Measurements from ENCODE around the gene LAMA4.

Gene LAMA4

GRCh38 chr6:112128208-112128607 lies 126.2 kb downstream of the LAMA4 start:
- no peaks in the 10 kb centered on the region for H3K27me3 ChIP-seq
- no peaks in the 10 kb centered on the region for H3K36me3 ChIP-seq
- no peak overlapping the region for H3K4me3 ChIP-seq (ENCODE audit: low read depth, low read length)
- no peak for DNase-seq
- no peaks in the 10 kb centered on the region for H3K9me3 ChIP-seq
- H3K4me1 ChIP-seq: no peaks in the 10 kb centered on the region; the same call in 1 of the 2 replicates
- TF ChIP-seq CTCF (IDR thresholded peaks at IDR 0.05; ENCODE audit: low read depth, low read length): no peak

GRCh38 chr6:112123982-112124381 lies 130.4 kb downstream of the LAMA4 start:
- TF ChIP-seq CTCF (IDR thresholded peaks at IDR 0.05; ENCODE audit: low read depth, low read length): no peak

GRCh38 chr6:112122756-112123155 lies 131.6 kb downstream of the LAMA4 start:
- Histone ChIP-seq H3K27me3 (no peaks in the 10 kb centered on the region), H3K4me3 (ENCODE audit: low read depth, low read length) (no peak overlapping the region), H3K36me3 (no peaks in the 10 kb centered on the region), H3K9me3 (no peaks in the 10 kb centered on the region), H3K4me1 (peaks cover 7% of the 10 kb centered on the region)
- DNase-seq: no peak
- no peak for TF ChIP-seq CTCF (IDR thresholded peaks at IDR 0.05; ENCODE audit: low read depth, low read length)

More at GRCh38 chr6:112123982-112124381, 130.4 kb downstream of the LAMA4 start:
- no peak for DNase-seq
- Histone ChIP-seq H3K9me3 (no peaks in the 10 kb centered on the region), H3K4me1 (peaks cover 7% of the 10 kb centered on the region), H3K4me3 (ENCODE audit: low read depth, low read length) (no peak overlapping the region), H3K27me3 (no peaks in the 10 kb centered on the region), H3K36me3 (no peaks in the 10 kb centered on the region)

GRCh38 chr6:112118034-112118433 lies 136.3 kb downstream of the LAMA4 start:
- Histone ChIP-seq H3K4me3 (ENCODE audit: low read depth, low read length) (no peak overlapping the region), H3K4me1 (peaks cover 7% of the 10 kb centered on the region), H3K36me3 (0 out of 2 replicates have a peak, but pooled peaks cover 4% of the 10 kb centered on the region), H3K27me3 (no peaks in the 10 kb centered on the region), H3K9me3 (no peaks in the 10 kb centered on the region)
- no peak for DNase-seq
- TF ChIP-seq CTCF (IDR thresholded peaks at IDR 0.05; ENCODE audit: low read depth, low read length): no peak

- TF ChIP-seq CTCF (IDR thresholded peaks at IDR 0.05; ENCODE audit: low read depth, low read length): no peak
- DNase-seq: no peak
Observed at GRCh38 chr6:112117554-112117953, 136.8 kb downstream of the LAMA4 start.

GRCh38 chr6:112116221-112116620 lies 138.1 kb downstream of the LAMA4 start:
- DNase-seq: no peak
- Histone ChIP-seq H3K27me3 (no peaks in the 10 kb centered on the region), H3K4me1 (no peaks in the 10 kb centered on the region; the same call in 1 of the 2 replicates), H3K4me3 (ENCODE audit: low read depth, low read length) (no peak overlapping the region), H3K9me3 (no peaks in the 10 kb centered on the region), H3K36me3 (0 out of 2 replicates have a peak, but pooled peaks cover 4% of the 10 kb centered on the region)
- TF ChIP-seq CTCF (IDR thresholded peaks at IDR 0.05; ENCODE audit: low read depth, low read length): peak; percentile 26

More at GRCh38 chr6:112117554-112117953, 136.8 kb downstream of the LAMA4 start:
- Histone ChIP-seq H3K4me3 (ENCODE audit: low read depth, low read length) (no peak overlapping the region), H3K4me1 (peaks cover 7% of the 10 kb centered on the region), H3K36me3 (0 out of 2 replicates have a peak, but pooled peaks cover 4% of the 10 kb centered on the region), H3K9me3 (no peaks in the 10 kb centered on the region), H3K27me3 (no peaks in the 10 kb centered on the region)

All from BE2C (cell line).